ENCODE measurements around the gene CIBAR2. TPM values are rescaled to one million over a fixed set of nuclear protein-coding genes. Genes with fewer than 3 reads are reported as not detected.

CIBAR2 gene
- total RNA-seq, 3 donors from 2014 or later (not counting 1 experiment from before 2014, with no cell fraction given), result not detected

GRCh38 chr16:85082173-85083050, 29.9 kb downstream of the CIBAR2 start:
- intact Hi-C loops (cut with micrococcal nuclease), result no loop called here
- WGBS (ENCODE audit: insufficient coverage), result 39% methylated on average over 33 of the region's 33 CpGs
- Mint-ChIP-seq H3K4me1 (peaks cover 7 to 14% of the 10 kb centered on the region in 2 donors), H3K9me3 (no peaks in the 10 kb centered on the region), H3K27ac (no peak overlapping the region), H3K27me3 (ENCODE audit: low read depth in 2 of 2) (peaks cover 6% of the 10 kb centered on the region in 2 donors), H3K4me3 (no peak overlapping the region), H3K36me3 (no peaks in the 10 kb centered on the region)
- Histone ChIP-seq H3K27ac (ENCODE audit: low read length) (no peak overlapping the region), H3K4me1 (ENCODE audit: control insufficient read depth, insufficient read depth, low read length) (peaks cover 21% of the 10 kb centered on the region), H3K4me3 (ENCODE audit: low read length) (no peak overlapping the region), H3K27me3 (ENCODE audit: control insufficient read depth, insufficient read depth, low read length) (no peaks in the 10 kb centered on the region), H3K9me3 (ENCODE audit: control insufficient read depth, insufficient read depth, low read length) (no peaks in the 10 kb centered on the region), H3K36me3 (ENCODE audit: control insufficient read depth, insufficient read depth, low read length) (peaks cover under 1% of the 10 kb centered on the region)
- TF ChIP-seq, protein P1, sequence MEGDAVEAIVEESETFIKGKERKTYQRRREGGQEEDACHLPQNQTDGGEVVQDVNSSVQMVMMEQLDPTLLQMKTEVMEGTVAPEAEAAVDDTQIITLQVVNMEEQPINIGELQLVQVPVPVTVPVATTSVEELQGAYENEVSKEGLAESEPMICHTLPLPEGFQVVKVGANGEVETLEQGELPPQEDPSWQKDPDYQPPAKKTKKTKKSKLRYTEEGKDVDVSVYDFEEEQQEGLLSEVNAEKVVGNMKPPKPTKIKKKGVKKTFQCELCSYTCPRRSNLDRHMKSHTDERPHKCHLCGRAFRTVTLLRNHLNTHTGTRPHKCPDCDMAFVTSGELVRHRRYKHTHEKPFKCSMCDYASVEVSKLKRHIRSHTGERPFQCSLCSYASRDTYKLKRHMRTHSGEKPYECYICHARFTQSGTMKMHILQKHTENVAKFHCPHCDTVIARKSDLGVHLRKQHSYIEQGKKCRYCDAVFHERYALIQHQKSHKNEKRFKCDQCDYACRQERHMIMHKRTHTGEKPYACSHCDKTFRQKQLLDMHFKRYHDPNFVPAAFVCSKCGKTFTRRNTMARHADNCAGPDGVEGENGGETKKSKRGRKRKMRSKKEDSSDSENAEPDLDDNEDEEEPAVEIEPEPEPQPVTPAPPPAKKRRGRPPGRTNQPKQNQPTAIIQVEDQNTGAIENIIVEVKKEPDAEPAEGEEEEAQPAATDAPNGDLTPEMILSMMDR (IDR thresholded peaks at IDR 0.05), result no peak
- DNase-seq (no peak), ATAC-seq (no peak)

GRCh38 chr16:85081765-85082164, 30.5 kb downstream of the CIBAR2 start:
- DNase-seq (no peak), ATAC-seq (no peak)
- Mint-ChIP-seq H3K36me3 (no peaks in the 10 kb centered on the region), H3K4me1 (peaks cover 1 to 9% of the 10 kb centered on the region in 2 donors), H3K27me3 (ENCODE audit: low read depth in 2 of 2) (peaks cover 6% of the 10 kb centered on the region in 2 donors), H3K27ac (no peak overlapping the region), H3K9me3 (no peaks in the 10 kb centered on the region), H3K4me3 (no peak overlapping the region)
- Histone ChIP-seq H3K27me3 (ENCODE audit: control insufficient read depth, insufficient read depth, low read length) (no peaks in the 10 kb centered on the region), H3K4me1 (ENCODE audit: control insufficient read depth, insufficient read depth, low read length) (peaks cover 20% of the 10 kb centered on the region), H3K27ac (ENCODE audit: low read length) (no peak overlapping the region), H3K9me3 (ENCODE audit: control insufficient read depth, insufficient read depth, low read length) (no peaks in the 10 kb centered on the region), H3K36me3 (ENCODE audit: control insufficient read depth, insufficient read depth, low read length) (peaks cover 4% of the 10 kb centered on the region), H3K4me3 (ENCODE audit: low read length) (no peak overlapping the region)
- TF ChIP-seq, protein P1 (IDR thresholded peaks at IDR 0.05), result no peak
- intact Hi-C loops (cut with micrococcal nuclease), result no loop called here
- 90% methylated on average over 15 of the region's 15 CpGs for WGBS (ENCODE audit: insufficient coverage)

- H3K4me3 ChIP-seq (ENCODE audit: low read length), result no peak overlapping the region
These were observed 31.2 kb downstream of the CIBAR2 start for GRCh38 chr16:85081038-85081437.

More at GRCh38 chr16:85081038-85081437, 31.2 kb downstream of the CIBAR2 start:
- ATAC-seq (no peak), DNase-seq (no peak)
- Histone ChIP-seq H3K4me1 (ENCODE audit: control insufficient read depth, insufficient read depth, low read length) (peaks cover 15% of the 10 kb centered on the region), H3K36me3 (ENCODE audit: control insufficient read depth, insufficient read depth, low read length) (peaks cover 4% of the 10 kb centered on the region), H3K27me3 (ENCODE audit: control insufficient read depth, insufficient read depth, low read length) (no peaks in the 10 kb centered on the region), H3K27ac (ENCODE audit: low read length) (no peak overlapping the region), H3K9me3 (ENCODE audit: control insufficient read depth, insufficient read depth, low read length) (no peaks in the 10 kb centered on the region)
- Mint-ChIP-seq H3K4me1 (peaks cover 0 to 4% of the 10 kb centered on the region in 2 donors), H3K36me3 (no peaks in the 10 kb centered on the region), H3K9me3 (no peaks in the 10 kb centered on the region), H3K4me3 (no peak overlapping the region), H3K27me3 (ENCODE audit: low read depth in 2 of 2) (peaks cover 6% of the 10 kb centered on the region in 2 donors), H3K27ac (no peak overlapping the region)
- intact Hi-C loops (cut with micrococcal nuclease), result no loop called here
- WGBS (ENCODE audit: insufficient coverage), result 92% methylated on average over 9 of the region's 9 CpGs
- TF ChIP-seq, protein P1 (IDR thresholded peaks at IDR 0.05), result no peak

Data from natural killer cell (primary cell).